K562 (cell line): ENCODE data around the gene PAQR7. TPM values are rescaled to one million over a fixed set of nuclear protein-coding genes. Genes with fewer than 3 reads are reported as not detected.

Experiments
- CCNT2 ChIP-seq: IDR thresholded peaks from 2 replicates; pipeline ENCODE4 v1.6.1; 2011; ENCODE audit warnings: borderline replicate concordance, low read depth, mild to moderate bottlenecking, moderate library complexity, mixed read lengths, low read length; ENCODE audit not compliant: insufficient read length; ENCODE audit errors: extremely low read depth
- CEBPB ChIP-seq: fragments of 450-650 bp; IDR thresholded peaks from 2 replicates; pipeline ENCODE4 v1.6.1; 2016; ENCODE audit warnings: missing genetic modification characterization, missing compliant biosample characterization
- ELF4 ChIP-seq: fragments of 450-650 bp; formaldehyde crosslinking; IDR thresholded peaks from 2 replicates; pipeline ENCODE4 v1.4.0; 2022; ENCODE audit warnings: missing genetic modification characterization
- EP300 ChIP-seq: IDR thresholded peaks from 2 replicates; pipeline ENCODE4 v1.6.1; 2012; ENCODE audit warnings: low read length, improper control_type of control experiment
- ETV6 ChIP-seq, 3 experiments: fragments of 150-350 bp in 1 of 3; sonication (generic) in 1 of 3; formaldehyde crosslinking in 1 of 3; IDR thresholded peaks; 2 replicates each; pipeline versions ENCODE4 v1.6.1 to v1.8.0; 2014 to 2022; ENCODE audit warnings: borderline replicate concordance in 2 of 3, low read depth in 2 of 3, antibody characterized with exemption in 1 of 3, low read length in 1 of 3, mild to moderate bottlenecking in 1 of 3, missing genetic modification reagents in 1 of 3
- GTF2F1 ChIP-seq: IDR thresholded peaks from 2 replicates; pipeline ENCODE4 v1.6.1; 2011; ENCODE audit warnings: low read depth, low read length, improper control_type of control experiment
- KLF16 ChIP-seq: IDR thresholded peaks from 2 replicates; pipeline ENCODE4 v1.6.1; 2016; ENCODE audit warnings: antibody characterized with exemption
- MAZ ChIP-seq, 2 experiments: fragments of 450-650 bp in 1 of 2; sonication (generic) in 1 of 2; formaldehyde crosslinking; IDR thresholded peaks in 1 of 2; conservative IDR thresholded peaks in 1 of 2; 2 replicates each; pipeline versions ENCODE4 v1.4.0 to v1.5.0; 2020; ENCODE audit warnings: mild to moderate bottlenecking in 1 of 2, missing genetic modification reagents in 1 of 2
- MTA1 ChIP-seq: fragments of 450-650 bp; IDR thresholded peaks from 2 replicates; pipeline ENCODE4 v1.6.1; 2017; ENCODE audit warnings: borderline replicate concordance
- NR3C1 ChIP-seq: sonication (generic); formaldehyde crosslinking; IDR thresholded peaks from 2 replicates; pipeline ENCODE4 v1.8.1; 2022; ENCODE audit warnings: missing genetic modification reagents
- POLR2G ChIP-seq: fragments of 200-400 bp; formaldehyde crosslinking; IDR thresholded peaks from 2 replicates; pipeline ENCODE4 v1.6.1; 2017; ENCODE audit warnings: low read depth, mild to moderate bottlenecking, antibody characterized with exemption, low read length, moderate library complexity
- RBM22 ChIP-seq: fragments of 200-400 bp; formaldehyde crosslinking; IDR thresholded peaks from 2 replicates; pipeline ENCODE4 v1.6.1; 2018; ENCODE audit warnings: low read length, low read depth; ENCODE audit not compliant: poor library complexity, severe bottlenecking
- TBP ChIP-seq: optimal IDR thresholded peaks from 2 replicates; pipeline ENCODE3; 2011; ENCODE audit warnings: low read depth, low read length, improper control_type of control experiment
- ZNF23 ChIP-seq: fragments of 250-450 bp; sonication (Bioruptor Pico); IDR thresholded peaks from 2 replicates; pipeline ENCODE4 v1.4.0; 2020; ENCODE audit warnings: mild to moderate bottlenecking
- ZNF584 ChIP-seq: fragments of 200-800 bp; sonication (Bioruptor generic); IDR thresholded peaks from 2 replicates; pipeline ENCODE4 v1.6.1; 2016; ENCODE audit warnings: low read depth, mild to moderate bottlenecking, missing genetic modification characterization, missing compliant biosample characterization
- polyA plus RNA-seq, 8 experiments: library from polyadenylated mRNA; depleted of rRNA in 4 of 8; stranded (reverse) in 5 of 8; unstranded in 3 of 8; fragments of >200 nt; fragmentation: Nextera tagmentation in 2 of 8; fragmentation: Illumina TruSeq in 1 of 8; extraction: Ambion mirVana in 2 of 8; extraction: Trizol in 1 of 8; gene quantifications; 2 replicates each; pipeline versions ENCODE4 v1.2.1 to v1.2.3, GENCODE V29; 2011 to 2014; ENCODE audit warnings: inconsistent platforms in 1 of 8, missing spikeins in 1 of 8
- total RNA-seq, 7 experiments: library from RNA; depleted of rRNA in 6 of 7; stranded (reverse); fragments of >200 nt in 6 of 7; fragmentation: Illumina TruSeq in 2 of 7; extraction: Trizol in 2 of 7; gene quantifications; 2 replicates each; pipeline versions ENCODE4 v1.2.1 to v1.2.3, GENCODE V29; 2011 to 2021; ENCODE audit warnings: low replicate concordance in 1 of 7
- TF ChIP-seq, protein P1 (sequence below): fragments of 250-450 bp; sonication (Bioruptor Pico); IDR thresholded peaks from 2 replicates; pipeline ENCODE4 v1.5.0; 2021
- TF ChIP-seq, protein P2 (sequence below): fragments of 450-650 bp; IDR thresholded peaks from 2 replicates; pipeline ENCODE4 v1.6.1; 2014; ENCODE audit warnings: low read depth, mild to moderate bottlenecking, moderate library complexity, borderline replicate concordance
- TF ChIP-seq, protein P3 (sequence below): sonication (generic); formaldehyde crosslinking; IDR thresholded peaks from 2 replicates; pipeline ENCODE4 v1.8.0; 2022; ENCODE audit warnings: mild to moderate bottlenecking, missing genetic modification reagents
- TF ChIP-seq, protein P4 (sequence below): fragments of 450-650 bp; IDR thresholded peaks from 2 replicates; pipeline ENCODE4 v1.6.1; 2016

The PAQR7 gene
- total and polyA plus RNA-seq, 9 of the 15 experiments (the other 6 are each of a cell fraction or from before 2014, with no cell fraction given), result 1.1 to 5.2 (median 2.6) TPM

DNA sequence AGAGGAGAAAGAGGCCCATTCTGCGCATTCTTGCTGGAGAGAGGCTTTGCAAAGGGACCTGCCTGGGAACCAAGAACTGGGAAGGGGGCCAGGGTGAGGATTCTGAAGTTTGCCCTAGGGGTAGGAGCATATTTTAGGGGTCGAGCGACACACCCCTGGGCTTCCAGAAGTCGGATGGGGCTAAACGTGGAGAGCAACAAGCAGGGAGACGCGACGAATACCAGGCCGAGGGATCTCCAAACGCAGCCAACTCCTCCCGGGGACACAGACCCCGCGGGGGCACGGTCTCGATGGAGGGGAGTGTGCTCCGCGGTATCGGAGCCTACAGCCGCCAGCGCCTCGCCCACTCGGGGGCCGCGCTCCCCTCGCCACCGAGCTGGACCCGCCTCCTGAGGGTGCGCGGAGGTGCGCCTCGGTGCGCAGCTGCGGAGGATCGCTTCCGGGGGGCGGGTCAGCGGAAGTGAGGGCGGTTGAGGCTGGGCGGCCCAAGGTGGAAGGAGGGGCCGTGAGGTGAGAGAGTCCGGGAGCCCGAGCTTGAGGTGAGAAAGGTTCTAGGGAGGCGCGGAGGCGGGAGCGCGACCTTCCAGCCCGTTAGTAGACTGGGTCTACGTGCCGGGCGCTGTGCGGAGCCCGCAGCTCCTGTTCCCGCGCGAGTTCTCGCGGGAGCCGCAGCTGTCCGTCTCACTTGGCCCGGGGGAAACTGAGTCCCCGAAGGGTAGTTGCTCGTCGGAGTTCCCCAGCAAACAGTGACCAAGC lies 55.8 kb downstream of the PAQR7 start, which contains the start of gene MTFR1L (continued):
- TF ChIP-seq RBM22 (peak; percentile 88), MAZ (CRISPR knock-in tag; conservative IDR thresholded peaks at IDR 0.05 in 1 of 2, IDR thresholded peaks at IDR 0.05 in 1 of 2) (peak; percentile 89 to 91), CEBPB (tag) (no peak), ETV6 (IDR thresholded peaks at IDR 0.05; ENCODE audit: borderline replicate concordance in 1 of 2, low read depth in 2 of 2, low read length in 1 of 2) (no peak), ETV6 (CRISPR knock-in tag; IDR thresholded peaks at IDR 0.05; ENCODE audit: borderline replicate concordance) (no peak; the same call in 1 of the 2 replicates), POLR2G (peak; percentile 94), ZNF584 (CRISPR knock-in tag) (no peak), GTF2F1 (0 out of 2 replicates have a peak, but pooled peaks have one; percentile 13), NR3C1 (peak; percentile 75), ZNF23 (CRISPR knock-in tag) (no peak), ELF4 (CRISPR knock-in tag) (peak; percentile 58; the same call in 1 of the 2 replicates), EP300 (peak; percentile 45; the same call in 1 of the 2 replicates), MTA1 (no peak), CCNT2 (peak; percentile 70), TBP (peak; percentile 86), KLF16 (no peak)
- TF ChIP-seq, protein P1, sequence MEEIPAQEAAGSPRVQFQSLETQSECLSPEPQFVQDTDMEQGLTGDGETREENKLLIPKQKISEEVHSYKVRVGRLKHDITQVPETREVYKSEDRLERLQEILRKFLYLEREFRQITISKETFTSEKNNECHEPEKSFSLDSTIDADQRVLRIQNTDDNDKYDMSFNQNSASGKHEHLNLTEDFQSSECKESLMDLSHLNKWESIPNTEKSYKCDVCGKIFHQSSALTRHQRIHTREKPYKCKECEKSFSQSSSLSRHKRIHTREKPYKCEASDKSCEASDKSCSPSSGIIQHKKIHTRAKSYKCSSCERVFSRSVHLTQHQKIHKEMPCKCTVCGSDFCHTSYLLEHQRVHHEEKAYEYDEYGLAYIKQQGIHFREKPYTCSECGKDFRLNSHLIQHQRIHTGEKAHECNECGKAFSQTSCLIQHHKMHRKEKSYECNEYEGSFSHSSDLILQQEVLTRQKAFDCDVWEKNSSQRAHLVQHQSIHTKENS (CRISPR knock-in tag), result no peak
- TF ChIP-seq, protein P2, sequence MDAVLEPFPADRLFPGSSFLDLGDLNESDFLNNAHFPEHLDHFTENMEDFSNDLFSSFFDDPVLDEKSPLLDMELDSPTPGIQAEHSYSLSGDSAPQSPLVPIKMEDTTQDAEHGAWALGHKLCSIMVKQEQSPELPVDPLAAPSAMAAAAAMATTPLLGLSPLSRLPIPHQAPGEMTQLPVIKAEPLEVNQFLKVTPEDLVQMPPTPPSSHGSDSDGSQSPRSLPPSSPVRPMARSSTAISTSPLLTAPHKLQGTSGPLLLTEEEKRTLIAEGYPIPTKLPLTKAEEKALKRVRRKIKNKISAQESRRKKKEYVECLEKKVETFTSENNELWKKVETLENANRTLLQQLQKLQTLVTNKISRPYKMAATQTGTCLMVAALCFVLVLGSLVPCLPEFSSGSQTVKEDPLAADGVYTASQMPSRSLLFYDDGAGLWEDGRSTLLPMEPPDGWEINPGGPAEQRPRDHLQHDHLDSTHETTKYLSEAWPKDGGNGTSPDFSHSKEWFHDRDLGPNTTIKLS, result peak; percentile 85
- TF ChIP-seq, protein P3, sequence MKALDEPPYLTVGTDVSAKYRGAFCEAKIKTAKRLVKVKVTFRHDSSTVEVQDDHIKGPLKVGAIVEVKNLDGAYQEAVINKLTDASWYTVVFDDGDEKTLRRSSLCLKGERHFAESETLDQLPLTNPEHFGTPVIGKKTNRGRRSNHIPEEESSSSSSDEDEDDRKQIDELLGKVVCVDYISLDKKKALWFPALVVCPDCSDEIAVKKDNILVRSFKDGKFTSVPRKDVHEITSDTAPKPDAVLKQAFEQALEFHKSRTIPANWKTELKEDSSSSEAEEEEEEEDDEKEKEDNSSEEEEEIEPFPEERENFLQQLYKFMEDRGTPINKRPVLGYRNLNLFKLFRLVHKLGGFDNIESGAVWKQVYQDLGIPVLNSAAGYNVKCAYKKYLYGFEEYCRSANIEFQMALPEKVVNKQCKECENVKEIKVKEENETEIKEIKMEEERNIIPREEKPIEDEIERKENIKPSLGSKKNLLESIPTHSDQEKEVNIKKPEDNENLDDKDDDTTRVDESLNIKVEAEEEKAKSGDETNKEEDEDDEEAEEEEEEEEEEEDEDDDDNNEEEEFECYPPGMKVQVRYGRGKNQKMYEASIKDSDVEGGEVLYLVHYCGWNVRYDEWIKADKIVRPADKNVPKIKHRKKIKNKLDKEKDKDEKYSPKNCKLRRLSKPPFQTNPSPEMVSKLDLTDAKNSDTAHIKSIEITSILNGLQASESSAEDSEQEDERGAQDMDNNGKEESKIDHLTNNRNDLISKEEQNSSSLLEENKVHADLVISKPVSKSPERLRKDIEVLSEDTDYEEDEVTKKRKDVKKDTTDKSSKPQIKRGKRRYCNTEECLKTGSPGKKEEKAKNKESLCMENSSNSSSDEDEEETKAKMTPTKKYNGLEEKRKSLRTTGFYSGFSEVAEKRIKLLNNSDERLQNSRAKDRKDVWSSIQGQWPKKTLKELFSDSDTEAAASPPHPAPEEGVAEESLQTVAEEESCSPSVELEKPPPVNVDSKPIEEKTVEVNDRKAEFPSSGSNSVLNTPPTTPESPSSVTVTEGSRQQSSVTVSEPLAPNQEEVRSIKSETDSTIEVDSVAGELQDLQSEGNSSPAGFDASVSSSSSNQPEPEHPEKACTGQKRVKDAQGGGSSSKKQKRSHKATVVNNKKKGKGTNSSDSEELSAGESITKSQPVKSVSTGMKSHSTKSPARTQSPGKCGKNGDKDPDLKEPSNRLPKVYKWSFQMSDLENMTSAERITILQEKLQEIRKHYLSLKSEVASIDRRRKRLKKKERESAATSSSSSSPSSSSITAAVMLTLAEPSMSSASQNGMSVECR, result peak; percentile 97
- TF ChIP-seq, protein P4, sequence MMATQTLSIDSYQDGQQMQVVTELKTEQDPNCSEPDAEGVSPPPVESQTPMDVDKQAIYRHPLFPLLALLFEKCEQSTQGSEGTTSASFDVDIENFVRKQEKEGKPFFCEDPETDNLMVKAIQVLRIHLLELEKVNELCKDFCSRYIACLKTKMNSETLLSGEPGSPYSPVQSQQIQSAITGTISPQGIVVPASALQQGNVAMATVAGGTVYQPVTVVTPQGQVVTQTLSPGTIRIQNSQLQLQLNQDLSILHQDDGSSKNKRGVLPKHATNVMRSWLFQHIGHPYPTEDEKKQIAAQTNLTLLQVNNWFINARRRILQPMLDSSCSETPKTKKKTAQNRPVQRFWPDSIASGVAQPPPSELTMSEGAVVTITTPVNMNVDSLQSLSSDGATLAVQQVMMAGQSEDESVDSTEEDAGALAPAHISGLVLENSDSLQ, result peak; percentile 87
